Glomerular visceral epithelial cell (primary cell): ENCODE measurements around the gene SH3RF3.

Source experiments
- DNase-seq: peaks from one replicate; pipeline ENCODE4 v3.0.0-alpha.2; 2016; ENCODE audit errors: extremely low spot score

Gene SH3RF3

DNA sequence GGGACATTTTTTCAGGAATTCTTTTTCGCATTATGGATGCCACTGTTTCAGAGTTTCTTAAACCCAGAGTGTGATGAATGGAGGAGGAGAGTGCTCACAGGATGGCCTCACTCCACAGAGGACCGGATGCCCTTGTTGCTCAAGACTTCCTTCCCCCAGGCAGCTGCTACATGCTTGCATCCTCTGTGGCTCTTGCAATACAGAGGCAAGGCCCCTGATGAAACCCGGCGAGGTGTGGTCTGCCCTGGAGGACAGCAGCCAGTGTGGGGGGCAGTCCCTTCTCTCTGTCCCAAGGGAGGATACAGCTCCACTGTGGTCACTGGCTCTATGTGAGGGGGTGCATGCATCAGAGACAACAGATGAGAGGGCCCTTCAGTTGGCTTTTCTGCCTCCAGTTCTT is 109.6 kb downstream of the SH3RF3 start:
- DNase-seq, result no peak

DNA sequence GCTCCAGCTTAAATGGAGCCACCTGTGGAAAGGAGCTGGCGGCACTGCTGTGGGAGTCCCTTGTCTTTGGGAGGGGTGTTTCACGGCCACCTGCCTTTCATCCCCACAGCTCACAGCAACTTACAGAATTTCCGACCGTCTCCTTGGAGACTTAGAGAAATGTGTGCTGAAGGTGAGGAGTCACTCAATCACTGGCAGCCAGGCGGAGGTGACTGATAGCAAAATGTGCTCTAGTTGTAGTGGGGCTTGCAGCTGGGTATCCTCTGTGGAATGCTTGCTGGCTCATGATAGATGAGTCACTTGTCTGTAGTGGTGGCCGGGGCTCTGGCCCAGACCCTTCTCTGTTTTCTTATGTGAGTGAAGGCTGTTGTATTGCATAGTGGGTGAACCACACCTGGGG is 110.7 kb downstream of the SH3RF3 start:
- peak; percentile 39 for DNase-seq

DNA sequence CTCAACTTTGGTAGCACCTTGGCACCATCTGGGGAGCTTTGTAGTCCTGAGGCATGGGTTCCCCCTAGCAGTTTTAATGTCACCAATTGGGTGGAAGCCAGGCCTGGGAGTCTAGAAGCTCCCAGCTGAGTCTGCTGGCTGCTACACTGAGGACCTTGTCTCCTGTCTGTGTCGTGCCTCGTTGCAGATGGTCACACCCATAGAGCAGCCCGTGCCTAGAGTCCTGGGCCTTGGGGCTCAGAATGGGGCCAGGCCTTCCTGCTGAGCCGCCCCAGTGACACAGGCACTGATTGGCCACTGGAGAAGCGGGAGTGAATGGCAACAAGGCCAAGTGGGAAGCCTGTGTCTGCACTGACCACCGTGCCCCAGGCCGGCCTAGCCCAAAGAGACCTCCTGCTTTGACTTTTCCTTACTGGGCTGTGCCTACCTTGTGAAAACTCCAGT is 113.2 kb downstream of the SH3RF3 start:
- DNase-seq, result no peak

DNA sequence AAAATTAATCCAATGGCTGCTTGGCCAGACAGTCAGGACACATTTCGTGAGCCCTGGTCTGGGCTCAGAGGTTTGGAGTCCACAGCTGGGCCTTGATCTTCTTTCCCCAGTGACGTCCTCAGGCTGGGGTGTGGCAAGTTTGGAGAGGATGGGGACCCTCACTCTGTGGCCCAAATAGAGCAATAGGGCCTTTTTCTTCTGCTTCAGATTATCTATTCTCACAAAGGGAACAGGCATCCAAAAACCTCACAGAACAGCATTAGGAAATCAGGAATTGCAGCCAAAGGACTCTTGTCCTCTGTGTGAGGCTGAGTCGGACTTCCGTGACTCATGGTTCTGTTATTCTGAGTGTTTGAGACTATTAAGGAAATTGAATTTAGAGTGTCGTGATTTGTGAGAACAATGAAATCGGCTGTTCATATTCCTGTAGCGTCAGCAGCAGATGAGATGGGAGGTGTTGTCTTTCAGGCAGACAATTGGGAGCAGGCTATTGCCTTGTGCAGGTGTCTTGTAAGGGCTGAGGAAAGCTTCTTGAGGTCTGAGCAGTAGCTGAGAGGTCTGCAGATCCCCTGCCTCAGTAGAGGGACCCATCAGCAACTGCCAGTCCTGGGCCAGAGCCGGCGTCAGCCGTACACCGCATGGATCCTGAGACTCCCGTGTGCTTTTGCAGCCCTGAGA is 113.8 kb downstream of the SH3RF3 start:
- peak; percentile 26 for DNase-seq

DNA sequence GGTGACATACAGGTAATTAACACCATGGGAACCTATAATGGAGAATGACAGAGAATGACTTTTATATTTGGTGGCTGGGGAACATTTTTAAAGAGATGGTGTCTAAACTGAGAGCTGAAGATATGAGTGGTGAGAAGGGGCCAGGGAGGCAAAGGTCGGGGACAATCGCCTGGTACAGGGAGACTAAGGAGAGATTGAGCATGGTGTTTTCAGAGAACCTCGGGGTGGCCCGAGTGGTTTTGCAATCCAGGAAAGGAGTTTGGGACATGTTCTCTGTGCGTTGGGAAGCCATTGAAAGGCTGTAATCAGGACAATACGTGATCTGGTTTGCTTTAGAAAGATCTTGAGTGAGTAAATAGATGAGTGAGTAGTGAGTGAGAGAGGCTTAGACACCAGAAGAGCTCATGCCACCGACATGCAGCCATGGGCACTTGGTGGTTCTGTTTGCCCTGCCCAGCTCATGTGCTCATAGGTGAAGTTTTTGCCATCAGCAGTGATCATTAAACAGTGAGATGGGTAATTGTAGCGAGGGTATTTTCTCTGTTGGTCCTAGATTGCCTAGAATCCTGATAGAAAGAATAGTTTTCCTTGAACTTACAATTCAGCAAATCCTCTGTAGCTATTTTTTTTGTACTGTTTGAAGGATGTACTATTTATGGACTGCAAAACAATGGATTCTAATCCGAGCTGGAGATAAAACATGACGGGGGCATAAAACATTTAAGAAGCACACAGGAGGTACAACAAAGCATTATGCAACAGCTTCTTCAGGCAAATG is 114.7 kb downstream of the SH3RF3 start:
- DNase-seq, result no peak

DNA sequence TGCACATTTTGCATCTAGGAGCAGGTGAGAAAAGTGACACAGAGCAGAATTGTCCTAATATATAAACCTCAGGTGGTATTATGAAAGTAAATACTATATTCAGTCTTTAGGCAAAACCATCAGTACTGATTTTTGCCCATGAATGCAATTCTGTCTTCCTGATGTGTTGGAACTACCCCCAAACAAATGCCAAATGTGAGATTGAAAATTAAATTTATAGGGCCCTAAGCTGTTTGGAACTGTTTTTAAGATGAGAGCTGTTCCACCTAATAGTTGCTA is 115.2 kb downstream of the SH3RF3 start:
- DNase-seq, result no peak

DNA sequence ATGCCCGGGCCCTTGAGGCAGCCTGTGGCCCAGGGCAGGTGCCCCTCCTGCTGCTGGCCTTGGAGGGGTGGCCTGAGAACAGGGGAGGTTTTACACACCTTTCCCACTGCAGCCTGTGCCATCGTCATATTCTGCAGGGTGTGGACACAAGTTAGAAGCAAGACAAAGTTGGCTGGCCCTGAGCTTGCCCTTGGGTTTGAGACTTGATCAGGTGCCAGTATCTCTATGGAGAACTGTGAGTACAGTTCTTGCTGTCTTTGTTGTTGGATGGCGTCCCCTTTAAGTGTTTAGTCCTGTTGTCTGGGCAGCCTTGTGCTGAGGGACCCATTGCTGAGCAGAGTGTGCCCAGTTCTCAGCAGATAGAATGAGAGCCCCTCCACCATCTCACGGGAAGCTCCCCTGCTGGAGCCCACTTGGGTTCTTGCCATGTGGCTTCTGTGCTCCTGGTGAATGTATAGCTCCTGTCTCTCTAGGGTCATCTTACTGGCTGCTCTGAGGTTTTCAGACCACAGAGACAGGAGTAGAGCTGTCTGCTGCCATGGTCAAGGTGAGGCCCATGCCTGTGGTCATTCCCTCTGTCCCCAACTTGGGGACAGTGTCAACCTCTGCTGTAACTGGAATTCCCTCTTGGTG is 115.9 kb downstream of the SH3RF3 start:
- DNase-seq, result no peak

DNA sequence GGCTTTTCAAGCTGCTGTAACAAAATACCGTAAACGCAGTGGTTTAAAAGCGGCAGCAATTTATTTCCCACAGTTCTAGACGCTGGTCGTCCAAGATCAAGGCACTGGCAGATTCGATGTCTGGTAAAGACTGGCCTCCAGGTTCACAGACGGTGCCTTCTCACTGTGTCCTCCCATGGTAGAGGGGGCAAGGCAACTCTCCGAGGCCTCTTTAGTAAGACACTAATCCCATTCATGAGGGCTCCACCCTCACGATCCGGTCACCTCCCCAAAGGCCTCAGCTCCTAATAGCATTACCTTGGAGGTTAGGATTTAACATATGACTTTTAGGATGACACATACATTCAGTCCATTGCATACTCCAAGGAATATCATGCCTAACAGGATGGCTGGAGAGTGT is 117.2 kb downstream of the SH3RF3 start:
- no peak for DNase-seq

DNA sequence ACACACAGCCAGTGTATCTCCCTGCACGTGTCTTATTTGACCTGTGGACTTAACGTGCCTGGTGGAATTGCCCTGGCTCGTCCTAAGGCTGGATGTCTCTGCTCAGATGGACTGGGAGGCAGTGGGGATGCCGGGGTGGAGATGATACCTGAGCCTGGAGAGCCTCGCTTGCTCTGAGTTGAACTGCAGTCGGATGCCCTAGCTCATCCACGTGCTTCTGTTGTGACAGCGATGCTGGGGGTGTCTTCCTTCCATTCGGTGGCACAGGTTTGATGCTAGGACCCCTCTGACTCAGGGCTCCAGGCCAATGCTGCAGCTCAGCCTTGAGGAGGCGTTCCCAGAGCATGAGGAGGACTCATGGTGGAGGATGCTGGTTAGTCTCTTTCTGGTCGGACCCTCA is 117.6 kb downstream of the SH3RF3 start:
- DNase-seq, result no peak

DNA sequence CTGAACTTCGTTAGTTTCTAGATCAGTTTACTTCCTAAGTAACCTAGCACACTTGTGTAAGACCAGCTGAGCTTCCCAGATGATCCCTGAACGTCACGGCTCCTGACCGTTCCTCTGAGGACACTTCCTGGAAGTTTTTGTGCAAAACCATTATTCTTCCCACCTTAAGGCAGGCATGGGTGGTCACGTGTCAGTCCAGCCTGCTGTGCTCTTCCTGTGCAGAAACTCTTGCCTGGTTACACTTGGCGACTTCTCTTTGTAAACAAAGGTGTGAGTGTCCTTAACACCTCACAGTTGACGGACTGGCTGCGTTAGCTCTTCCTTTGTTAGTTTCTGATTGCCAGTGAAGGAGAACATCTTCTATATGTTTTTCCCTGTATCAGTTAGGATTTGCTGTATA is 118.3 kb downstream of the SH3RF3 start:
- no peak for DNase-seq

DNA sequence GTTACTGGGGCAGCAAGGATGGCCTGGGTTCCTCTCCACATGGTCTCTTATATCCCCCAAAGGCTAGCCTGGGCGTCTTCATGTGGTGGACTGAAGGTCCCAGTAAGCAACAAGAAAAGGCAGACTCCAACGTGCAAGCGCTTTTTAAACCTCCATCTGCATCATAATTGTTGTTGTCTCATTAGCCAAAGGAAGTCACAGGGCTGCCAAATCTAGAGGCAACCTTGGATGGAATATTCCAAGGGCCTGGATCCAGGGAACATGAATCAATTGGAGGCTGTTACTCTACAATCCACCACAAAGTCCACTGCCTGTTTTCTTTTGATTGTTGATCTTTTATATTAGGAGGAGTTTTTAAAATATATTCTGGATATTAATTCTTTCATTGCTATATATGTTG is 118.8 kb downstream of the SH3RF3 start:
- no peak for DNase-seq

DNA sequence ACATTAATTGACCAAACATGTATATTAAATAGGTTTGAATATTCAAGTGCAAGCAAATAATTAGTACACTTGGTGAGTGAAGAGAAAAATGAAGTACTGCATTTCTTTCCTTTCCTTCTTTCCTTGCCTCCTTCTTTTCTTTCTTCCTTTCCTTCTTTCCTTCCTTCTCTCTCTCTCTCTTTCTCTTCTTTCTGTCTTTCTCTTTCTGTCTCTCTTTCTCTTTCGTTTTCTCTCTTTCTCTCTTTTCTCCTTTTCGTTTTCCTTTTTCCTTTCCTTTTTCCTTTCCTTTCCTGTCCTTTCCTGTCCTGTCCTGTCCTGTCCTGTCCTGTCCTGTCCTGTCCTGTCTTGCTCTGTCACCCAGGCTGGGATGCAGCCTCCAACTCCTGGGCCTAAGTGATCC is 119.6 kb downstream of the SH3RF3 start:
- DNase-seq, result no peak

DNA sequence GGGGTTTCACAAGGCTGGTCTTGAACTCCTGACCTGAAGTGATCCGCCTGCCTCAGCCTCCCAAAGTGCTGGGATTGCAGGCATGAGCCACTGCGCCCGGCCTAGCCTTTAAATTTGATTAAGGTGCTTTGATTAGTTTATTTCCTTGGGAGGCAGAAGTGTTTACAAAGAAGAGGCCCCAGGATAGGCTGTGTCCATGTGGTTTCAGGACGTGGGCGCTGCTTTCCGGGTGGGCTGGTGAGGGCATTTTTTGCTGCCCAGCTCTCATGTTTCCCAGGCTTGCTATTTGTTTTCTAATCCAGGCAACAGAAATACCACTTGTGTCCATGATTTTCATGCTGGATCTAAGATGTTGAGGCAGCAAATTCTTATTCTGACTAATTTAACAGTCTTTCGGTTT is 124.2 kb downstream of the SH3RF3 start:
- DNase-seq, result no peak

DNA sequence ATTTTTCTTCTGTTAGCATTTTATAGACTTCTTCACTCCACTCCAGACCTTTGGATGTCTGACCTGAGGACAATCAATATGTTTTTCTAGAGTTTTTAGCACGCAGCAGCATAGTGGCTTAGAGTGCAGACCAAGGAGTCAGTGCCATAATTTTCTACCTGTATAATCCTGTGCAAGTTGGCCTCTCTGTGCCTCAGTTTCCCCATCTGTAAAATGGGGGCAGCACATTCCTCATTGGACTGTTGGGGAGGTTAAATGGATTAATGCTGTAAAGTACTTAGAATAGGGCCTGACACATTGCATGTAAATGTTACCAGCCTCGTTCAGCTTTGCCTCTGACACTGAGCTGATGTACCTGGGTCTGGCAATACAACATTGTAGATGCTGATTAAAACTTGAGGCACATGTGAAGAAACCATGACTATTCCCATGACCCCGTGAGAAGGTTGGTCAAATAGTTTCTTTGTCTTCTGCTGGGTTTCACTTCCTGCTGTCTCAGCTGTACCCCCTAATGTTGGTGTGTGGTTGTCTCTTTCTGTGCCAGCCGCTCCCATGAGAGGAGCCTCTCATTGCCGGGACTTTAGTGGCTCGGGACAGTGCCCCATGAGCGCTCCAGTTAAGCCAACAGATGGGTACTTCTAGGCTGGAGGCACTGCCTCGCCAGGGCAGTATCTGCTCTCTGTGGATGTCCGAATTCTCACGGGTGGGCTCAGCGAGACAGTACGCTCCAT is 125.3 kb downstream of the SH3RF3 start:
- no peak for DNase-seq

DNA sequence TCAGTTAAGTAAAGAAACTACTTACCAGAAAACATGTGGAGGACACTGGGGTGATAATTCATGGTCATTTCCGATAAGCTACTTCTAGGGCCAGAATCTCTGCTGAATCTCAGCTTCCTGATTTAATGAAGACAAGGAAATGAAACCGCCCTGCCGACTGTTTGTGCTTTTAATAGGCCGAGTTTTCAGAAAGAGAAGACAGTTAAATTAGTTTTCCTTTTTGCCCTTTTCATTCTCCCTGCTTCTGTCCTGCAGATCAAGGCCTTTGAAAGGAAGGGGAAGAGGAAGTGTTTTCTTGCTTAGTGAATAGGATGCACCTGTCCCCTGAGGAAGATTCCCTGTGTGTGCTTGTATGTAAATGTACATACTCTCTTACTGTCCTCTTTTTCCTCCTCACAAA is 126.6 kb downstream of the SH3RF3 start:
- no peak for DNase-seq

DNA sequence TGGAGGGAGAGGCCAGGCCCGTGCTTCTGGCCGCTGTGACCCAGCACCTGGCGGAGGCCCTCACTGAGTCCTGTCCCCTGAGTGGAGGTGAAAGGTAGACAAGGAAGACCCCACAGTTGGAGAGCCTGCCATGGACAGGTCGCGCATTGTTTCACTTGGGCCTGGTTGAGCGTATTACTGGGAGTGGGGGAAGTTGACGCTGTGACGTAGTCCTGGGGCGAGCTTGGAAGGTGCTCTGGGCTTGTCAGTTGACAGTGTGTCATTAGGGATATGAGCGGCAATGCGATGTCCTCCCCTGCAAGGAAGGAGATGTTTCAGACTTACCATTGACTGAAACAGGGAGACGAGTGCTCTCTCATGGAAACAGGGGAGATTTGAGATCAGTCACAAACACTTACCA is 127.1 kb downstream of the SH3RF3 start:
- DNase-seq, result no peak

DNA sequence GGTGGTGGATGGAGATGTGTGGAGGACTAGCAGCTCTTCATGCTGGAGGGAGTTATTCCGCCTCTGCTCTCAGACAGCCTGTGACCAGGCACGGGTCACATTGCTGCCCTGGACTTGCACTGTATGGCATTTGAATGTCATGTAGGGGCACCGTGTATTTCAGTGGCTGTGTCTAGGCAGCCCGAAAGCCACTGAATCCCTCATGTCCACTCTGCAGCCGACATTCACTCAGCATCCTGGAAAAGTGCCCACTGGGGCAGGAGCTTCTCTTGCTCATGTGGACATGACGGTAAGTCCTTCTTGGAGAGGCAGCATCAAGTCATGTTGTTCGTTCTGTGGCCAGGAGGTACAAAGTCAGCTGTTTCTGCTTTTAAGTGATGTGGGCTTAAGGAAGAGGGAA is 127.9 kb downstream of the SH3RF3 start:
- no peak for DNase-seq

DNA sequence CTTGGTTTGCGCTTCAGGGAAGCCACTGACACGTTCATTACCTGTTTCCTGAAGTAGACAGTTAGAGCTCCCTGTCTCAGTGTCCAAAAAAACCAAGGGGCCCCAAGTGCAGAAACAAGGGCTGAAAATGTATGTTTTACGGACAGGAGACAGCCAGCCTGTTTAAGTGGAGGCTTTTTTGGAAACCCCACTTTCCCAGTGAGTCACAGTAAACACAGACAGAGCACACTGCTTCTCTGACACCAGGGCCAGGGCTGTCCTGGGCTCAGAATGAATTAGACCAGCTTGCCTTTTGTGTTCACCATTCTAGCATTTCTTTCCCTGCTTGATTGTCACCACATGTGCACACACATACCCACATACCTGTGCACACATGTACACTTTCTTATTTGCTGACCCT is 128.6 kb downstream of the SH3RF3 start:
- no peak for DNase-seq

DNA sequence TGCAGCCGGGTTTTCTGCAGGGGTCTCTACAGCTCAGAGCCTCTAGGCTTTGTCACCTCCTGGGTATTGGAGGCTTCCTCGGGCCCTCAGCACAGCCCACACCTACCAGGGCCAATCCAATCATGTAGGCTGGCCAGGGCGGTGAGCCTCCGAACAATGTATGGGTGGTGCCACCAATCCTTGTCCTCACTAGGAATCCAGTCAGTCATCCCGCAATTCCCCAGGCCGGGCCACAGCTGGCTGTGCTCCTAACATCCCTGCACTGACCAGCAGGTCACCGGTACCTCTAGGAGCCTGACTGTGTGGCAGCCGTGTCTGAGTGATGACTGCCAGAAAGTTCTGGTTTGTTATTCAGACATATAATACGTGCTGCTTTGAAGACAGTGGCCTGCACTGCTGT is 129.4 kb downstream of the SH3RF3 start:
- DNase-seq, result no peak

DNA sequence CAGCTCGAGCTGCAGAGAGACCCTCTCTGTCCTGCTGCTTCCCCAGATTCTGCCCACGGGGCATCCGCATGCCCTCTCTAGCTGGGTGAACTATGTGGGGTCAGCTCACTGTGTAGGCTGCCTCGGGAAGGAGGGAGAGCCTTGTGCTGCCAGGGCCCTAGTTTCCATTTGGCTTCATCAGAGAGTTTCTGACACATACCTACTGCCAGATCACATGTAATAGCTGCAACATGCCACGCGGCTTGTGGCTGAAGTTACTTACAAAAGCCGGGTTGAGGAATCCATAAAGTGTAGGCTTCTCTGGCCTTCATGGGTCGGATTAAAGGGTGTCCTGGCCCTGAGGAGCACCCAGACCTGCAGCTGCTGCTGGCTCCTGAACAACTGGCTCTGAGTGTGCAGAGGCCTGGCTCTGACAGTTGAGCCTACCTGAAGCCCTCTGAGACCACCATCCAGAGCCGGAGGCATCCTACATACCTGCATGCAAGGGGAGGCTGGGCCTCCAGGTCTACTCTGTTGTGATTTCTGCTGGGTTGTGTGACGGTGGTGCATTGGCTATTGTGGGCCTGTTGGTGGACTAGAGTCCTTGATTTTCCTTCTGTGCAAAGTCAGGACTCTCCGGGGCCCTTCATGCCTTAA is 130.0 kb downstream of the SH3RF3 start:
- DNase-seq, result no peak

DNA sequence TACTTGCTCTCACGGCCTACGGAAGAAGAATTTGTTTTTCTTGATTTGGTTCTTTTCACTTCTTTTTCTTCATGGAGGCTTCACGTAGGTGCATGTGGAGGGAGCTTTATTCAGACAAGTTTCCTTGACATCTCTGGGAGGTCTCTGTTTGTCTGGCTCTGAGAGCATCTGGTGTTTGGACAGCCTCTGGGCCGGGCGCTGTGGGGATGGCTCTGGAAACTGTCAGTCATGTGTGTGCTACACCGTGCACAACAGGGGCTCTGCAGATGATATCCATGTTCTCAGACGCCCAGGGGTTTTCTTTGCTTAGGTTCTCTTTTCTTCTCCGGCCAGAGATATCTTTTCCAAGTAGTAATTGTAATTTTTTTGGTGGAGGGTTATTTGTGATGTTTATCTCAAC is 130.7 kb downstream of the SH3RF3 start:
- no peak for DNase-seq
